HG03342 (cell line): ENCODE measurements around the gene PSMD3.

ENCODE experiments used
- ATAC-seq: cut with Tn5 transposase; IDR thresholded peaks from one replicate; pipeline ENCODE4 v1.9.1; 2021; ENCODE audit warnings: mild to moderate bottlenecking, moderate library complexity; ENCODE audit not compliant: unreplicated experiment

PSMD3 gene

GRCh38 chr17:40020146-40020545 lies 39.5 kb downstream of the PSMD3 start:
- no peak for ATAC-seq

- no peak for ATAC-seq
Measured at GRCh38 chr17:40021451-40021971, 40.9 kb downstream of the PSMD3 start.

GRCh38 chr17:40022497-40022896 lies 41.9 kb downstream of the PSMD3 start:
- ATAC-seq: no peak

DNA sequence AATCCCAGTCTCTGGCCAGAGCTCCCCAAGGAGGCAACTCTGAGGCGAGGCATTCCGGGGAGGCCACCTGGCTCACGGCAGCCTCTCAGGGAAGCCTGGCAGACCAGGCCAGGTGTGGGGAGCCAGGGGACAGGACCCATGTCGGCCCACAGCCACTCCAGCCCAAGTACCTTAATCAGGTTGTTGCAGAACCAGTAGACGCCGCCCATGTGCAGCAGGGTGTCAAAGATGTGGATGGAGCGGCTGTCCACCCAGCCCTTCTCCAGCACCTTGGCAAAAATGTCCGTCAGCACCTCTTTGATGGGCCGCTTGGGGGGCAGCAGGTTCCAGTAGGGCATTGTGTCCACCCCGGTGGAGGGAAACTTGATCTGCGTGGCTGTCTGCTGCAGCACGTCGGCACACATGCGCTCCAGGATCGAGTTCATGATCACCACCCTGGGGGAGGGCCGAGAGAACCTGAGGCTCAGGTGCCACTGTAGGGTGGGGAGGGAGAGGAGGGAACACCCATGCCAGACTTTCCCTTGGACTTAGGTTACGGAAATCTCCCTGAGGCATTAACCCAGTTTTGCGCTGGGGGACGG lies 42.4 kb downstream of the PSMD3 start:
- no peak for ATAC-seq

DNA sequence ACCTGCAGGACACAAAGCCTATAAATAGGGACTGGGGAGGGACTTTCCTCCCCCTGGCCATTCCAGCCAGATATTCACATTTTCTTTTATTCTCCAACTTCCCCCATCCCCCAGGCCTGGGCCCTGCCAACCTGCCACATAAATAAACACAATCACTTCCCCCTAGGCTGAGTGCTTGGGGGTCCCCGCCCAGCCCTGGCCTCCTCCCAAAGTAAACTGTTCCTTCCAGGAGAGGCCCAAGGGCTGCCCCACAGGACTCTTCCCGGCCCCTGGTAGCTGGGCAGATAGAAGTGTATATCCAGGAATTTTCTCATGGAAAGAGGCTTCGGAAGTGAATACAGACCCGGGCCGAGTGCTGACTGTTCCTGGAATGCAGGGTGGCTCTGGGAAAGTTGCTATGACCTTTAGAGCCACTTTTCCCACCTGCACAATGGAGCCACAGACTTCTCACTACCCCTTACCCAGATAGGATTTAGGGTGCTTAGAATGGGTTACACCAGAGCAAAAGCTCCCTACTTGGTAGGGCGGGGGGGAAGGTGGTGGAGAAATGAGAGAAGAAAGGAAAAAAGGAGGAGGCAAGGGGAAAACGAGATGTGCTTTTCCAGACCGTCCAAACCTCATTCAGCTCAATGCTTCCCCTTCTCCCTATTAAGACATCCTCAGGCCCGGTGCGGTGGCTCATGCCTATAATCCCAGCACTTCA lies 43.1 kb downstream of the PSMD3 start:
- no peak for ATAC-seq

- no peak for ATAC-seq
Measured at GRCh38 chr17:40024901-40025300, 44.3 kb downstream of the PSMD3 start.

GRCh38 chr17:40025559-40025958 lies 45.0 kb downstream of the PSMD3 start:
- no peak for ATAC-seq

DNA sequence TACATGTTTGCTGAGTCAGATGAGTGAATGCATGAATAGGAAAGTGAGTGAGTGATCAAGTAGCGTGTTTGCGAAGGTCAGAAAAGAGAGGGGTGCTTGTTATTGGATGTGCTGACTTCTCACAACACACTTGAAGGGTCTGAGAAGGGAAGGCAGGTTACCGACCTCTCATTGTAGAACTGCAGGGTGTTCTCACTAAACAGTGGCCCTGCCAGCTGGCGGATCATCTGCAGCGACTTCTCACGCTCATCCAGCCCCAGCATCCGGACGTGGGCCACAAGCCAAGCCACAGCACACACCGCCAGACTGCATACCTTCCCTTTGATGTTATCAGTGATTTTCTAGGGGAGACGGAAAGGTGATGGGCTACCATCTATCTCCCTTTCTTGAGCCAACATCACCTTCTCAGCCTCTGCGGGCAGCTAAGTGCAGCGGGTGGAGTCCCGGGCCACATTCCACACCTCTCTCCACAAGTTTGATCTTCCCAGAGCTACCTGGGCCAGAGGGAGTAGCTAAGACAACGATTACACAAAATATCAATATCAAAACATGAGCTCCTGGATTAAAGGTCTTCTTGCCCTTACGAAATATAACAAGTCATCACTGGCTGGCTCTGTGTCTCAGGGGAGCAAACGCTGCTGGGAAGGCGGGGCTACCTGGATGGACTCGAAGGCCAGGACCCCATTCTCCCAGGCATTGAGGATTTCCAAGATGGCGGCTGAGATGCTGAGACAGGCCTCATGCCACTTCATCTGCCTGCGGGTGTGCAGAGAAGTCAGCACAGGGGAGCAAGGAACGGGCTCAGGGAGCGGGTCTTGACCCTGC lies 45.6 kb downstream of the PSMD3 start:
- no peak for ATAC-seq

- ATAC-seq: no peak
Measured at GRCh38 chr17:40026816-40027613, 46.4 kb downstream of the PSMD3 start.

GRCh38 chr17:40027614-40028012 lies 47.0 kb downstream of the PSMD3 start:
- no peak for ATAC-seq

- no peak for ATAC-seq
Measured at GRCh38 chr17:40028595-40028994, 48.0 kb downstream of the PSMD3 start.

DNA sequence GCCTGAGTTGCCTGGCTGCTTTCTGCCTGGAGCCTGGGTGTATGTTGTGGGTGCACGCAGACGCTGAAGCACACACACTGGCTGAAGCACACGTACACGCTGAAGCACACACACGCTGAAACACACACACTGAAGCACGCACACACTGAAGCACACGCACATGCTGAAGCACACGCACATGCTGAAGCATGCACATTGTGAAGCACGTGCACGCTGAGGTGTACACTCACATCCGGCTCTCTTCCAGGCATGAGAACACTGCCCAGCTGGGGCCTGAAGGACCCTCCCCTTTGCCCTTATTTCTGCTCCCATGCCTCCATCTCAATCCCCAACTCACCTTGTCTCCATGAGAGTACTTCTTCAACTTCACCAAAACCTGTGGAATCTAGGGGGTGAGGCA lies 51.1 kb downstream of the PSMD3 start:
- no peak for ATAC-seq

GRCh38 chr17:40032322-40033320 lies 52.0 kb downstream of the PSMD3 start:
- ATAC-seq: no peak

DNA sequence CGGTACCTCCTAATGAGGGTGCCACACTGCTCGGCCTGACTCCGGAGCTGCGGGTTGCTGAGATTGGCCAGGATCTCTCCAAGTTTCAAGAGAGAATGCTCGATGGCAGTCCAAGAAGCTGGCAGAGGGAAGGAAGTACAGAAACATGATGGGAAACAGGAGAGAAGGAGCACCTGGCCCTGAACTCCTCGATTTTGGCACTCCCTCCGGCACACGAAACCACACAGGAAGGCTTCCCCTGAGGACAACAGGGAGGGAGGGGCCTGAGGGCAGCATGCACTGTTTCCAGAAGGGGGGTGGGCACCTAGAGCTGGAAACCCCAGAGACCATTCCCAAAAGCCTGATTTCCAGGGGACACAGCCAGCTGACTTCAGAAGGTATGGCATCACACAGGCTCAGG lies 52.7 kb downstream of the PSMD3 start:
- no peak for ATAC-seq

DNA sequence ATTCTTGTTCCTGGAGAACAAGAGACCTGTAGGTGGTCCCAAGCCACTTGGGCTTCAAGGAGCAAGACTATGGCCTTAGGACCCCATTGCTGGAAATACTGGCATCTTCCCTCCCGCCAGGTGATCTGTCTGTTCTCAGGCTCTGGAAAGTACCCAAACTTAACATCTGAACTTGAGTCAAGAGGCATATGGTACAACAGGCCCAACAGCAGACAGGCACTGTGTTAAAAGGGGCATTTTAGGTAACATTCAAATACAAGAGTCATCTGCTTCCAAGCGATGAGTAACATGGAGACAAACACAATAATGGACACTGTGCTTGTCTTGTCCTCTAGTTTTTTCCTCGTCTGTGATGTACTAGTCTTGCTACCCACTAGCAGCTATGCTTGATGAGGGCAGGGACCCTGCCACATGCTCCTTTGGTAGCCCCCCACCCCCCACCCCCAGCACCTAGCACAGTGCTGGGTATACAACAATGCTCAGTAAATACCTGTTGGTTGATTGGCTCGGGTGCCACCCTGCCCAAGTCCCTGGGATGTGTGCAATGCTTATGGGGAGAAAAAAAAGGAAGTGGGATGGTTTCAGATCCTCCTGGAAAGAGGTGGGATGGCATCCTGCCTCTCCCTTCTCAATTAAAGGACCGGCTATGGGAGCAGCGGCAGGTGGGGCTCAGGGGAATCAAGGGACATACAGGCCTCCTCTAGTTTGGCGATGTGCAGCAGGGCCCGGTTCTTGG lies 54.0 kb downstream of the PSMD3 start:
- ATAC-seq: no peak

- ATAC-seq: no peak
Measured at GRCh38 chr17:40035162-40035559, 54.6 kb downstream of the PSMD3 start.

DNA sequence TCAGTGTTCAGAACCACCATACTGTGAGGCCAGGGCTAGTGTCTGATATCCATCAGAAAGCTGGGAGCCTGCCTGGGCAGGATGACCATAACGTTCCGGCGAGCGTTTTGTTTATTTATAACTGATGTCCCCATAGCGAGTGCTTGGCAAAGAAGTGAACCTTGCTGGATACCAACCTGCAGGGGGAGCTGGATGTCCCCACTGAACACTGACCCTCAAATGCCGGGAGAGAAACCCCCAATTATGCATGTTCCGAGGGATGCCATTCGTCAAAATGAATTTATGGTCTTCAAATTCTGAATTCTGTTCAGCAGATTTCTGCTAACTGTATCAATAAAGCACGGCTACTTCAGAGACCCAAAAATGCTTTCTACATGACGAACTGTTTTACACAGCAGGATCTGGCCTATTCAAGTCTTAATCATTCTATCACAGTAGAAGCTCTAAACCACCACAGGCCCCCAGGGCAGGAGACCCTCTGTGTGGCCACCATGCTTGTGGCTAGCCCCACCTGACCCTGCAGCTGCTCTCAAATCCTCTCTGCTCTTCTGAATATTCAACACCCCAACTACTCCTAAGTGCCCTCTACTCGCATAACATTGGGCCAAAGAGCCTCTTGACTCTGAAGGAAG lies 58.4 kb downstream of the PSMD3 start:
- ATAC-seq: no peak

- ATAC-seq: no peak
Measured at GRCh38 chr17:40041196-40041595, 60.6 kb downstream of the PSMD3 start.
